GM20000 (cell line): ENCODE data around the gene ZIM2.

ENCODE experiments used
- DNase-seq: peaks from one replicate; pipeline ENCODE4 v3.0.0; 2012; ENCODE audit warnings: low spot score
- TF ChIP-seq, protein P1 (sequence below): IDR thresholded peaks from 2 replicates; pipeline ENCODE4 v1.5.1; 2012; ENCODE audit warnings: mild to moderate bottlenecking, control low read depth; ENCODE audit errors: extremely low read depth, missing control alignments

ZIM2 gene

GRCh38 chr19:56834564-56835375, 5.8 kb downstream of the ZIM2 start:
- DNase-seq: no peak
- TF ChIP-seq, protein P1, sequence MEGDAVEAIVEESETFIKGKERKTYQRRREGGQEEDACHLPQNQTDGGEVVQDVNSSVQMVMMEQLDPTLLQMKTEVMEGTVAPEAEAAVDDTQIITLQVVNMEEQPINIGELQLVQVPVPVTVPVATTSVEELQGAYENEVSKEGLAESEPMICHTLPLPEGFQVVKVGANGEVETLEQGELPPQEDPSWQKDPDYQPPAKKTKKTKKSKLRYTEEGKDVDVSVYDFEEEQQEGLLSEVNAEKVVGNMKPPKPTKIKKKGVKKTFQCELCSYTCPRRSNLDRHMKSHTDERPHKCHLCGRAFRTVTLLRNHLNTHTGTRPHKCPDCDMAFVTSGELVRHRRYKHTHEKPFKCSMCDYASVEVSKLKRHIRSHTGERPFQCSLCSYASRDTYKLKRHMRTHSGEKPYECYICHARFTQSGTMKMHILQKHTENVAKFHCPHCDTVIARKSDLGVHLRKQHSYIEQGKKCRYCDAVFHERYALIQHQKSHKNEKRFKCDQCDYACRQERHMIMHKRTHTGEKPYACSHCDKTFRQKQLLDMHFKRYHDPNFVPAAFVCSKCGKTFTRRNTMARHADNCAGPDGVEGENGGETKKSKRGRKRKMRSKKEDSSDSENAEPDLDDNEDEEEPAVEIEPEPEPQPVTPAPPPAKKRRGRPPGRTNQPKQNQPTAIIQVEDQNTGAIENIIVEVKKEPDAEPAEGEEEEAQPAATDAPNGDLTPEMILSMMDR: no peak

GRCh38 chr19:56832352-56832928, 8.1 kb downstream of the ZIM2 start:
- DNase-seq: no peak
- TF ChIP-seq, protein P1: no peak

DNA sequence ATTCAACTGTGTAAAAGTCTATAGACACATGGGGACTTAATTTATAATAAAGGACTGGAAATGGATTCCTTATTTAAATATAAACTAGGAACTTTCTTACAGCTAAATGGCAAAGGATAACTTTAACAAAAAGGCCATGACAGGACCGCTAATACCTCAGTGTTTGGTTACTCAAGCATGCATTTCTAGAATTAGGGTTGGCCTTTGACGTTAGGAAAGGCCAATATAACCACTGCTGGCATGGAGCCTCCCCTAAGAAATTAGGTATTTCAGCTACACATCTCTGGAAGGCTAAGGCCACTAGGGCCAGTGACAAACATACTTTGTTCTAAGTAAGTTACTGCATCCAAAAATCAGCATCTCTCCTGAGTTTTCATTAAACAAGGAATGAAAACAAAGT, 9.3 kb downstream of the ZIM2 start:
- TF ChIP-seq, protein P1: no peak
- no peak for DNase-seq

DNA sequence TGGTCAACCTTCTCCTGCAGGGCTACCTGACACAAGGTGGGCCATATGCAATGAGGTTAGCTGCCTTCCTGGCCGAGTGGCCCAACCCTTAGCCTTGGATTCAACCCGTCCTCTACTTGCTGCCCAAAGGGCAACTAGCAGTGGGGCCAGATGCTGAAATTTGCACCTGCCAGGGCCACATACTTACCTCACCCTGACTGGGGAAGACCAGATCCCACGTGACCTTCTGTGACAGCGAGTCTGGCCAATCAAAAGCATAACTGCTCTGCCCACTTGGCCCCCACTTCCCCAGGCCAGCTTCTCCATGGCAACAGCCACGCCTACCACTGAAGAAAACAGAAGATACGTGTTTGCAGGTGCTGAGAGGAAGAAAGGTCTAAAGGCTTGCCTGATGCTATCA, 10.9 kb downstream of the ZIM2 start:
- TF ChIP-seq, protein P1: no peak

DNA sequence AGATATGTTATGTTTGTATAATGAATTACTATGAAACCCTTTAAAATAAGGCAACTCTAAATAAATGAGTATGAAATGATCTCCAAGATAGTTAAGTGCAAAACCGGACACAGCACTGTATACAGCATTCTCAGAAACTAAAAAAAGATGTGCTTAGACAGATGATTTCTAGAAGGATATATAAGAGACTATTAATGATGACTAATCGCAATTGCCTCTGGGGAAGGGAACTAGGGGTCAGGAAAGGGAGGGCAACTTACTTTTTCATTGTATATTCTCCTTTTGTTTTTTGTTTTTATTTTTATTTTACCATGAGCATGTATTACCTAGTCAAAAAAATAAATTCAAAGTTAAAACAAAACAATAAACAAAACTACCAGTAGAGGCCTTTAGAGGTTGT, 12.8 kb downstream of the ZIM2 start:
- TF ChIP-seq, protein P1: no peak
- no peak for DNase-seq

More for the DNA sequence above, 10.9 kb downstream of the ZIM2 start:
- no peak for DNase-seq

GRCh38 chr19:56823956-56824355, 16.6 kb downstream of the ZIM2 start:
- TF ChIP-seq, protein P1: no peak

DNA sequence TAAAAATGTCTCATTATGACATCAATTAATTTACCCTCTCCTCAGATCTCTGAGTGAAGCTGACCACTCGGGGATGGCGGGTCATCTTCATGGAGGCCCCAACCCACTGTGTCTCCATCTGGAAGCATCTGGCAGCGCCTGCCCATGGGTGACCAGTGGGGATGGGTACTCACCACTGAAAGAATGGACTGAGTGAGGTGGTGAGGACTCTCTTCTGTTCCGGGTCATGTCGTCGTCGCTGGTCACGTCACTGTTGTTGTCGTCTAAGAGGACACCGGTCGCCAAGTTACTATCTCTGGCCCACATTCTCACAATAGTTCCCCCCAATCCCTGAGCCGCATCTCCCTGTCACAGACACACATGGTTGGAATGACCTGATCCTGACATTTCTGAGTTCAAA, 17.1 kb downstream of the ZIM2 start:
- TF ChIP-seq, protein P1: no peak
- no peak for DNase-seq

More at GRCh38 chr19:56823956-56824355, 16.6 kb downstream of the ZIM2 start:
- no peak for DNase-seq
